ENCODE data around the gene ANO6.

The ANO6 gene

GRCh38 chr12:45286621-45287020 lies 70.7 kb downstream of the ANO6 start:
- no peaks in the 10 kb centered on the region for H3K9me3 ChIP-seq (replicated peaks; ENCODE audit: low read length)
- no peaks in the 10 kb centered on the region for H3K36me3 ChIP-seq (ENCODE audit: insufficient read depth, low read length)
- H3K9ac ChIP-seq (ENCODE audit: low read depth, low read length): no peak overlapping the region
- peaks cover 31% of the 10 kb centered on the region for H3K4me1 ChIP-seq (ENCODE audit: control insufficient read depth, insufficient read depth, low read length)
- no peak overlapping the region for H3K4me3 ChIP-seq (ENCODE audit: low read length)
- H3K4me2 ChIP-seq (ENCODE audit: low read length): no peak overlapping the region
- no peaks in the 10 kb centered on the region for H3K27me3 ChIP-seq (ENCODE audit: control insufficient read depth, insufficient read depth, low read length)

DNA sequence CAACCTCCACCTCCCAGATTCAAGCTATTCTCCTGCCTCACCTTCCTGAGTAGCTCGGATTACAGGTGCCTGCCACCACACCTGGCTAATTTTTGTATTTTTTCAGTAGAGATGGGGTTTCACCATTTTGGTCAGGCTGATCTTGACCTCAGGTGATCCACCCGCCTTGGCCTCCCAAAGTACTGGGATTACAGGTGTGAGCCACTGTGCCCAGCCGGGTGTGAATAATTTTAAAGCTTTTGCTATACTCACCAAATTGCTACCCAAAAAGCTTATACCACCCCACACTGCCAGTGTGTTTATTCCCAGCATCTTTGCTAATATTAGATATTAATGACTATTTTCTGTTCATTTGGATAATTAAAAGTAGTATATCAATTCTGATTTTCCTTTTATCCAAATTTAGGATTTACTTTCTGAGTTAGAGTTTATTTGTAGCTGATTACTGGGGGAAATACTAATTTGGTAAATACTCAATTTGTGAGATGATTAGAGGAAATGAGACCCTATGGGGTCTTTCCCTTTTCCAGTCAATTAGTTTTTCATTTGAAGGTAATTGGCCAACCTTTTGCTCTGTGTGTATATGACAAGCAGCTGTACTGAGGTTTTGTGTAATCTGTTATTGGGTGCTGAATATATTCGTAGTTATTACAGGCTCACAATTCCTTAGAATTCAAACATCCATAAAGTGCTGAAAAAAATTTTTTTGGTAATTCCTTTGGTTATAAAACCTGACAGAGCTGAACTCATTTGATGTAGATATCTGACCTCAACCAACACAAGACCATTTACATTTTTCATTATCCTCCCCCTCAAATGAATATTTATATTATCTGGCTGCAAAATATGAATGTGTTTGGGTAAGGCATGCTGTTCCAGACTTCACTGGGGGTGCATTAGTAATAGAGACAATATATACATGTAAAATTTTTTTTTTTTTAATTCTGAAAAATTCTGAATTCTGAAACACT lies 73.6 kb downstream of the ANO6 start:
- Histone ChIP-seq H3K4me2 (ENCODE audit: low read length) (peak overlapping the region; percentile 28), H3K36me3 (ENCODE audit: insufficient read depth, low read length) (no peaks in the 10 kb centered on the region), H3K9ac (ENCODE audit: low read depth, low read length) (no peak overlapping the region), H3K9me3 (replicated peaks; ENCODE audit: low read length) (no peaks in the 10 kb centered on the region), H3K27me3 (ENCODE audit: control insufficient read depth, insufficient read depth, low read length) (no peaks in the 10 kb centered on the region), H3K4me3 (ENCODE audit: low read length) (no peak overlapping the region), H3K4me1 (ENCODE audit: control insufficient read depth, insufficient read depth, low read length) (peaks cover 19% of the 10 kb centered on the region)

DNA sequence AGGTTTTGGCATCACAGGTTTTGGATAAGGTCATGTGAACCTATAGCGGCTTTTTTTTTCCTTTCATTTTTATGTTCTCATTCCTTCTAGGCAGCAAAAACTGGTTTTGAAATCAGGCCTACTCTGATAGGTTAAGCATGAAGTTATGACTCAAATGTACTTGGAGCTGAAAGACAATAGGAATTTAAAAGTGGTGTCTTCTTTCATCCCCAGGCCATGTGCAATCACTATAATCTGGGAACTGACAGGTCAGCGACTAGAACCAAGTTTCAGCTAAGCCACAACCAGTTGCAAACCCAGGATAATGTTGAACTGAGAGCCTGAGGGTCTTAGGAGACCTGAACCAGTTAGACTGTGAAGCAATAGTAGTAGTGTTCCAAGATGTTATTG lies 74.3 kb downstream of the ANO6 start:
- H3K4me3 ChIP-seq (ENCODE audit: low read length): no peak overlapping the region
- H3K27me3 ChIP-seq (ENCODE audit: control insufficient read depth, insufficient read depth, low read length): no peaks in the 10 kb centered on the region
- no peaks in the 10 kb centered on the region for H3K9me3 ChIP-seq (replicated peaks; ENCODE audit: low read length)
- H3K36me3 ChIP-seq (ENCODE audit: insufficient read depth, low read length): no peaks in the 10 kb centered on the region
- peak overlapping the region; percentile 28 for H3K4me2 ChIP-seq (ENCODE audit: low read length)
- no peak overlapping the region for H3K9ac ChIP-seq (ENCODE audit: low read depth, low read length)
- H3K4me1 ChIP-seq (ENCODE audit: control insufficient read depth, insufficient read depth, low read length): peaks cover 12% of the 10 kb centered on the region

GRCh38 chr12:45291518-45291917 lies 75.6 kb downstream of the ANO6 start:
- H3K36me3 ChIP-seq (ENCODE audit: insufficient read depth, low read length): no peaks in the 10 kb centered on the region
- H3K27me3 ChIP-seq (ENCODE audit: control insufficient read depth, insufficient read depth, low read length): no peaks in the 10 kb centered on the region
- peaks cover 12% of the 10 kb centered on the region for H3K4me1 ChIP-seq (ENCODE audit: control insufficient read depth, insufficient read depth, low read length)
- no peak overlapping the region for H3K9ac ChIP-seq (ENCODE audit: low read depth, low read length)
- no peak overlapping the region for H3K4me2 ChIP-seq (ENCODE audit: low read length)
- H3K4me3 ChIP-seq (ENCODE audit: low read length): no peak overlapping the region
- H3K9me3 ChIP-seq (replicated peaks; ENCODE audit: low read length): no peaks in the 10 kb centered on the region

DNA sequence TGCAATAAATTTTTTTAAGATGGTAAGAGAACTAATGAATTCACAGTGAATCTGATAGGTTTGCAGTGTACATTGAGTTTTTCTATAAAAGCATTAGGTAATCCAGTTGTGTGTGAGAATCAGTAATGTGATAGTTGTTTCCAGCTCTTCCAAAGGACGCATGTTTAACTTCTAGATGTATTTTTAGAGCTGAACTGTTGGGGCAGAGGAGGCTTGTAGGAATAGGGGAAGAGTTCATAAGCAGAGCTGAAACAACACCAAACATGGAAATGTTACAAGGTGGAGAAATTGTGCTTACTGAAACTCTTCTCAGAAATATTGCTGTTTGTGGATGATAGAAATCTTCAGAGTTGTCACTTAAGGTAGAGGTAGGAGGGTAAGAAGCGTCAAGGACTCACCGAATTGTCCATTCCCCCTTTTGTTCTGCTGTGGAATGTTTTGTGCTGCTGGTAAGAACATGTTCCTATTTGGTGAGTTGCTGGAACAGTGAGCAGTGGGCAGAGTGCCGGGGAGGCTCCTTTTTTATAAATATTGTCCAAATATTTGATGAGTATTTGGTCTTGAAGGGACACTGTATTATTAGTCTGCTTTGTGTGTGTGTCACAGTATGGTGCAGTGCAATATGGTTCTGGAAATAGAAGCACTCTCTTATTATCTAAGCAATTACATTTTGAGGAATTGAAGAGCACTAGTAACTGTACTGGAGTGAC lies 76.7 kb downstream of the ANO6 start:
- H3K9me3 ChIP-seq (replicated peaks; ENCODE audit: low read length): no peaks in the 10 kb centered on the region
- H3K36me3 ChIP-seq (ENCODE audit: insufficient read depth, low read length): no peaks in the 10 kb centered on the region
- no peak overlapping the region for H3K4me3 ChIP-seq (ENCODE audit: low read length)
- H3K4me1 ChIP-seq (ENCODE audit: control insufficient read depth, insufficient read depth, low read length): peaks cover 12% of the 10 kb centered on the region
- H3K4me2 ChIP-seq (ENCODE audit: low read length): no peak overlapping the region
- no peaks in the 10 kb centered on the region for H3K27me3 ChIP-seq (ENCODE audit: control insufficient read depth, insufficient read depth, low read length)
- H3K9ac ChIP-seq (ENCODE audit: low read depth, low read length): no peak overlapping the region

DNA sequence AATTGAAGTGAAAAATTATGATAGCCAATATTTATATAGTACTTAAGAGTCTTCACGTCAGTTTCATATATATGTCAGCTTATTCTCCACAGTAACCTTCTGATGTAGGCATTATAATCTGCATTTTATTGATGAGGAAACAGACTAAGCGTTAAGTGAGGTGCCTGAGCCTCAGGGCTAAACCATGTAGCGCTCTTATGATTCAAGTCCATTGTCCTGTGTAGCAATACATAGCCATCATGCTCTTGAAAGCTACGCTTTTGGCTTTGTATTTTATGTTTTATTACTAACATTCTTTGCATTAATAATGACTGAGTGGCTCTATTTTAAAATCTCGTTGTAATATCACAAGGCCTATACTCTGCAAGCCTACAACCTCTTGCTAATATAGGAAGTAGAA lies 79.0 kb downstream of the ANO6 start:
- Histone ChIP-seq H3K36me3 (ENCODE audit: insufficient read depth, low read length) (no peaks in the 10 kb centered on the region), H3K4me2 (ENCODE audit: low read length) (no peak overlapping the region), H3K9me3 (replicated peaks; ENCODE audit: low read length) (no peaks in the 10 kb centered on the region), H3K27me3 (ENCODE audit: control insufficient read depth, insufficient read depth, low read length) (no peaks in the 10 kb centered on the region), H3K4me1 (ENCODE audit: control insufficient read depth, insufficient read depth, low read length) (peaks cover 19% of the 10 kb centered on the region), H3K9ac (ENCODE audit: low read depth, low read length) (no peak overlapping the region), H3K4me3 (ENCODE audit: low read length) (no peak overlapping the region)

GRCh38 chr12:45296046-45296586 lies 80.2 kb downstream of the ANO6 start:
- peaks cover 12% of the 10 kb centered on the region for H3K4me1 ChIP-seq (ENCODE audit: control insufficient read depth, insufficient read depth, low read length)
- H3K9ac ChIP-seq (ENCODE audit: low read depth, low read length): no peak overlapping the region
- no peaks in the 10 kb centered on the region for H3K36me3 ChIP-seq (ENCODE audit: insufficient read depth, low read length)
- no peak overlapping the region for H3K4me3 ChIP-seq (ENCODE audit: low read length)
- H3K27me3 ChIP-seq (ENCODE audit: control insufficient read depth, insufficient read depth, low read length): no peaks in the 10 kb centered on the region
- H3K4me2 ChIP-seq (ENCODE audit: low read length): no peak overlapping the region
- no peaks in the 10 kb centered on the region for H3K9me3 ChIP-seq (replicated peaks; ENCODE audit: low read length)

DNA sequence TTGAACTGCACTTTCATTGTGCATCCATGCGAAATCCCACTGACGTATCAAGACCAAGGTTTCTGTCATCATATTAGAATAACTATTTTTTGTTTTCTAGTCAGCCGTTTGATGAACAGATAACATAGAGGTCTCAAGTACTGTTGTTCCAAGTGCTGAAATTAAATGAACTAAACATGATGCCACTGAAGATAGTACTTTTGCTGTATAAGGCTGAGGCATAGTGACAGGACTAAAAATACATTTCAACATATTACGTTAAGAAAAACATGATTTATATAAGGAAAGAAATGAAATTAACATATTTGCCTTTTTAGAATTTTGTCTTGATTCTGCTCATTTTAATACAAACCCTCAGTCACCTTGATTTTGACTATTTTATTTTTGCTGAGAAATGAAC lies 82.2 kb downstream of the ANO6 start:
- no peaks in the 10 kb centered on the region for H3K36me3 ChIP-seq (ENCODE audit: insufficient read depth, low read length)
- no peak overlapping the region for H3K4me3 ChIP-seq (ENCODE audit: low read length)
- peaks cover 21% of the 10 kb centered on the region for H3K4me1 ChIP-seq (ENCODE audit: control insufficient read depth, insufficient read depth, low read length)
- no peak overlapping the region for H3K9ac ChIP-seq (ENCODE audit: low read depth, low read length)
- no peaks in the 10 kb centered on the region for H3K27me3 ChIP-seq (ENCODE audit: control insufficient read depth, insufficient read depth, low read length)
- no peak overlapping the region for H3K4me2 ChIP-seq (ENCODE audit: low read length)
- no peaks in the 10 kb centered on the region for H3K9me3 ChIP-seq (replicated peaks; ENCODE audit: low read length)

DNA sequence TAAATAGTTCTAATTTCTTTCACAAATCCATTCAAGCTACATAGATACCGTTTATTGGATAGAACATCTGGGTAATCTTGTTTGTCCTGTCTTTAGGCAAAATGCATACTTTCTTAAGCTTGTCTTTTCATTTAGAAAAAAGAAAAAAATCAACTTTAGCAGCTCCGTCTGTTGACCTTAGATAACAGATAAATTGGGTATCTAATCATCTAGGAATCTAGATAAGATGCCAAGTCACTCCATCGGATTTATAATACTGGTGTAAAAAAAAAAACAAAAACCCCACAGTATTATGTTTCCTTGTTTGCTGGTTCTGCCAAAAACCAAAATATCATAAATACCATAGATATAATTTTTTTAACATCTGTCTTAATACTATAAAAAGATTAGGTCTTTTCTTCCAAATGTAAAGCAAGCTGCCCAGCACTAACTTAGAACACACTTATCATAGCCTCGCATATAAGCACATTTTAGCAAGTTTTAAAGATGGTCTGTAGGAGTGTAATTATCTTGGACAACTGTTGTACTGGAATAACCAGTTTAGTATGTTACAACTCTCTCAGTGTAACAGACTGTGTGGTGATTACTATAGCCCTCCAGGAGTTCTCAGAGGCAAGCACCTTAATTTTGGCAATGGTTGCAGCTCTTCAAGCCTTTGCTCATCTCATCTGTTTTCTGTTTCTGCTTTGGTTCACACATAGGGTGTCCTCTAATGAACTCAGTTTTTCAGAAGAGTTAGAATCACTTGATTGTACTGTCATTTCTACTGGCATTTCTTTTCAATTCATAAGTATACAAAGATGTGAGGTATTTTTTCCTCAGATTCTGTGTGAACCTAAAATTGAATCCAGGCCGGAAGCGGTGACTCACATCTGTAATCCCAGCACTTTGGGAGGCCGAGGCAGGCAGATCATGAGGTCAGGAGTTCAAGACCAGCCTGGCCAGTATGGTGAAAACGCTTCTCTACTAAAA lies 83.1 kb downstream of the ANO6 start:
- Histone ChIP-seq H3K4me3 (ENCODE audit: low read length) (no peak overlapping the region), H3K4me2 (ENCODE audit: low read length) (no peak overlapping the region), H3K9ac (ENCODE audit: low read depth, low read length) (peak overlapping the region; percentile 16), H3K4me1 (ENCODE audit: control insufficient read depth, insufficient read depth, low read length) (peaks cover 22% of the 10 kb centered on the region), H3K9me3 (replicated peaks; ENCODE audit: low read length) (no peaks in the 10 kb centered on the region), H3K27me3 (ENCODE audit: control insufficient read depth, insufficient read depth, low read length) (no peaks in the 10 kb centered on the region), H3K36me3 (ENCODE audit: insufficient read depth, low read length) (no peaks in the 10 kb centered on the region)

DNA sequence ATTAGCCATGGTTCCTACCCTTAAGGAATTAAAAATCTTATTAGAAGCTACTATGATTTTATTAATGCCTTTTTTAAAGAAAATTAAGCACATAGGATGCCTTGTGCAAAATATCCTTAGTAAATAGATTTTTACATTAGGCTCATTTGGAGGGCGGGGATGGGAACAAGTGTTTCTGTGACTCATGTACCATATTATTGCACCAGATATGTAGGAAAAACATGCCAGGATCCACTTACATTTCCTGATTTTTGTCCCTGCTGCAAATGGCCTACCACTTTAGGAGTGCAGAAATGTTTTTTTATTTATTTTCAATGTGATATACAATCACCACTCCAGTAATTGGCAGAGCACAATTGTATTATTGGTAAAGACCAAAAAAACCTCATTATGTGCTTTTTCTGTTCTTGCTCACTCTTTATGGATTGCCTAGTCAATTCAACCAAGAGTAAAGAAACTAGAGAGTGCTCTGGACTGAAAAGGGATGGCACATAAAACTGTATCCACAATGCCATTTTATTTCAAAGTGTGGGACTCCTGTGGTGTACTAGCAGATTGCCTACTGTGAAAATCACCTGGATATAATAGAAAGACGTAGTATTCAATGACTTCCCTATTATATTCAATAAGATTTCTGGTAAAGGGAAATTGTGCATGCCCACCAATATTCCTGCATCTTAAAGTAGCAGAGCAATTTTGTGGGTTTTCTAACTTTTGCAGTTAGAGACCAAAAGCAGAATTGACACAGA lies 86.9 kb downstream of the ANO6 start:
- Histone ChIP-seq H3K4me2 (ENCODE audit: low read length) (no peak overlapping the region), H3K27me3 (ENCODE audit: control insufficient read depth, insufficient read depth, low read length) (no peaks in the 10 kb centered on the region), H3K36me3 (ENCODE audit: insufficient read depth, low read length) (no peaks in the 10 kb centered on the region), H3K4me1 (ENCODE audit: control insufficient read depth, insufficient read depth, low read length) (peaks cover 22% of the 10 kb centered on the region), H3K9me3 (replicated peaks; ENCODE audit: low read length) (no peaks in the 10 kb centered on the region), H3K9ac (ENCODE audit: low read depth, low read length) (no peak overlapping the region), H3K4me3 (ENCODE audit: low read length) (no peak overlapping the region)

Data from skeletal muscle satellite cell (primary cell).